WTC11 (cell line): ENCODE measurements around the gene LANCL2. TPM values are rescaled to one million over a fixed set of nuclear protein-coding genes. Genes with fewer than 3 reads are reported as not detected.
"Not testable (repeated sequence)": the region's sequence is repeated elsewhere in the genome, so short reads cannot be mapped to it uniquely, and the experiment has no call there.

Experiments used
- ATAC-seq: fragments of 200-7000 bp; cut with Tn5 transposase; 2 replicates; pipeline ENCODE4 v1.10.0; 2021; ENCODE audit warnings: mild to moderate bottlenecking, moderate library complexity
- CTCF ChIA-PET: fragments of 300-600 bp; sonication (Branson Sonifier 250); formaldehyde crosslinking; loops from one replicate; lab custom pipeline; 2021; ENCODE audit warnings: antibody characterized with exemption; lab: Charles Lee
- POLR2A ChIA-PET: fragments of 350-600 bp; sonication (Branson Sonifier 250); formaldehyde crosslinking; loops from one replicate; lab custom pipeline; 2021; ENCODE audit warnings: antibody characterized with exemption; lab: Charles Lee
- DNase-seq: peaks from one replicate; pipeline ENCODE4 v3.0.0; 2021; ENCODE audit warnings: low spot score
- H3K27ac Mint-ChIP-seq: 2 replicates; pipeline ENCODE4 v1.8.0; 2021; ENCODE audit warnings: mixed read lengths
- H3K27me3 Mint-ChIP-seq: 2 replicates; pipeline ENCODE4 v1.8.0; 2021; ENCODE audit warnings: low read depth, mild to moderate bottlenecking, moderate library complexity, mixed read lengths
- H3K36me3 Mint-ChIP-seq: 2 replicates; pipeline ENCODE4 v1.8.0; 2021; ENCODE audit warnings: mixed read lengths
- H3K4me1 Mint-ChIP-seq: 2 replicates; pipeline ENCODE4 v1.8.0; 2022; ENCODE audit warnings: mixed read lengths
- H3K4me3 Mint-ChIP-seq: 2 replicates; pipeline ENCODE4 v1.8.0; 2021; ENCODE audit warnings: mild to moderate bottlenecking, moderate library complexity, mixed read lengths
- H3K9me3 Mint-ChIP-seq: 2 replicates; pipeline ENCODE4 v1.8.0; 2021; ENCODE audit warnings: mixed read lengths
- ATF1 ChIP-seq: sonication (generic); formaldehyde crosslinking; IDR thresholded peaks from 2 replicates; pipeline ENCODE4 v1.8.1; 2023; ENCODE audit warnings: mild to moderate bottlenecking, moderate library complexity, missing genetic modification reagents
- GTF2I ChIP-seq: fragments of 250-450 bp; sonication (Bioruptor Pico); conservative IDR thresholded peaks from 2 replicates; pipeline ENCODE4 v1.4.0; 2021; ENCODE audit warnings: mild to moderate bottlenecking
- KAT7 ChIP-seq: sonication (generic); formaldehyde crosslinking; IDR thresholded peaks from 2 replicates; pipeline ENCODE4 v1.8.1; 2023; ENCODE audit warnings: missing genetic modification reagents, mild to moderate bottlenecking, borderline replicate concordance
- MXD4 ChIP-seq: fragments of 250-450 bp; sonication (Bioruptor Pico); IDR thresholded peaks from 2 replicates; pipeline ENCODE4 v1.8.0; 2021; ENCODE audit warnings: mild to moderate bottlenecking, moderate library complexity, borderline replicate concordance
- NFE2L1 ChIP-seq: sonication (generic); formaldehyde crosslinking; IDR thresholded peaks from 2 replicates; pipeline ENCODE4 v1.8.1; 2023; ENCODE audit warnings: missing genetic modification reagents
- TP53 ChIP-seq: sonication (generic); formaldehyde crosslinking; IDR thresholded peaks from 2 replicates; pipeline ENCODE4 v1.8.1; 2023; ENCODE audit warnings: mild to moderate bottlenecking, missing genetic modification reagents
- ZNF263 ChIP-seq: sonication (generic); formaldehyde crosslinking; IDR thresholded peaks from 2 replicates; pipeline ENCODE4 v1.8.1; 2022; ENCODE audit warnings: low read depth, mild to moderate bottlenecking, moderate library complexity, missing genetic modification reagents
- total RNA-seq: library from RNA; stranded (reverse); gene quantifications from 3 replicates; pipeline ENCODE4 v1.2.3, GENCODE V29; 2021
- TF ChIP-seq, protein P1 (sequence below): sonication (generic); formaldehyde crosslinking; IDR thresholded peaks from 2 replicates; pipeline ENCODE4 v1.8.1; 2023; ENCODE audit warnings: mild to moderate bottlenecking, missing genetic modification reagents
- TF ChIP-seq, protein P2 (sequence below): sonication (generic); formaldehyde crosslinking; IDR thresholded peaks from 2 replicates; pipeline ENCODE4 v1.8.0; 2023; ENCODE audit warnings: missing genetic modification reagents, mild to moderate bottlenecking, borderline replicate concordance
- TF ChIP-seq, protein P3 (sequence below): sonication (generic); formaldehyde crosslinking; IDR thresholded peaks from 2 replicates; pipeline ENCODE4 v1.8.1; 2022; ENCODE audit warnings: missing genetic modification reagents, borderline replicate concordance
- TF ChIP-seq, protein P4 (sequence below): fragments of 250-450 bp; sonication (Bioruptor Pico); IDR thresholded peaks from 2 replicates; pipeline ENCODE4 v1.9.0; 2021; ENCODE audit warnings: mild to moderate bottlenecking
- TF ChIP-seq, protein P5 (sequence below): fragments of 250-450 bp; sonication (Bioruptor Pico); IDR thresholded peaks from 2 replicates; pipeline ENCODE4 v2.1.2; 2022; ENCODE audit warnings: mild to moderate bottlenecking, moderate library complexity
- TF ChIP-seq, protein P6 (sequence below): fragments of 250-450 bp; sonication (Bioruptor Pico); conservative IDR thresholded peaks from 2 replicates; pipeline ENCODE4 v1.9.0; 2021; ENCODE audit warnings: mild to moderate bottlenecking

LANCL2 gene
- total RNA-seq, 1 experiment from 2014 or later = 13.2 TPM

DNA sequence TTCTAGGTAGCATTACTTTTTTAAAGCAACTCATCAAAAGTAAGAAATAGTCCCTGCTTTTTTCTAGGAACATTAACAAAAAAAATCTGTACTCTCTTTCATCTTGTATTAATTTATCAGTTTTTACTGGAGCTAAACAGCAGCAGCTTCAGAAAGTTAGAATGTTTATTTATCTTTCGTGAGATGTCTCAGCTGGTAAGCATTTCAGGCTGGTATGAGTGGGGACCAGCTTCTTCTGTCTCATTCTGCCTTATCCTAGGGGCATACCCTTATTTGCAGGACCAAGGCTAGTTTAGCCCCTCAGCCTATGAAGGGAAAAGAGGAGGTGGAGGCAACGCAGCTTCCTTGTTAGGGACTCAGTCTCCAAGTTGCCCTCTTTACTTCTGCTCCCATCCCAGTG, 35.1 kb downstream of the LANCL2 start (continued):
- TF ChIP-seq MXD4 (CRISPR knock-in tag) = no peak
- TF ChIP-seq, all 79 proteins: peak for 0

DNA sequence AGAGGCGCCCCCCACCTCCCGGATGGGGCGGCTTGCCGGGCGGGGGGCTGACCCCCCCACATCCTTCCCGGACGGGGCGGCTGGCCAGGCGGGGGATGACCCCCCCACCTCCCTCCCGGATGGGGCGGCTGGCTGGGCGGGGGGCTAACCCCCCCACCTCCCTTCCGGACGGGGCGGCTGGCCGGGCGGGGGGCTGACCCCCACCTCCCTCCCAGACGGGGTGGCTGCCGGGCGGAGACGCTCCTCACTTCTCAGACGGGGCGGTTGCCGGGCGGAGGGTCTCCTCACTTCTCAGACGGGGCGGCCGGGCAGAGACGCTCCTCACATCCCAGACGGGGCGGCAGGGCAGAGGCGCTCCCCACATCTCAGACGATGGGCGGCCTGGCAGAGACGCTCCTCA, 37.4 kb downstream of the LANCL2 start:
- H3K9me3 Mint-ChIP-seq = peaks cover 11% of the 10 kb centered on the region
- DNase-seq, H3K27ac Mint-ChIP-seq, CTCF ChIA-PET, ATAC-seq, H3K4me1 Mint-ChIP-seq, POLR2A ChIA-PET, H3K27me3 Mint-ChIP-seq, H3K4me3 Mint-ChIP-seq: not testable (repeated sequence)
- peaks cover 36% of the 10 kb centered on the region for H3K36me3 Mint-ChIP-seq

DNA sequence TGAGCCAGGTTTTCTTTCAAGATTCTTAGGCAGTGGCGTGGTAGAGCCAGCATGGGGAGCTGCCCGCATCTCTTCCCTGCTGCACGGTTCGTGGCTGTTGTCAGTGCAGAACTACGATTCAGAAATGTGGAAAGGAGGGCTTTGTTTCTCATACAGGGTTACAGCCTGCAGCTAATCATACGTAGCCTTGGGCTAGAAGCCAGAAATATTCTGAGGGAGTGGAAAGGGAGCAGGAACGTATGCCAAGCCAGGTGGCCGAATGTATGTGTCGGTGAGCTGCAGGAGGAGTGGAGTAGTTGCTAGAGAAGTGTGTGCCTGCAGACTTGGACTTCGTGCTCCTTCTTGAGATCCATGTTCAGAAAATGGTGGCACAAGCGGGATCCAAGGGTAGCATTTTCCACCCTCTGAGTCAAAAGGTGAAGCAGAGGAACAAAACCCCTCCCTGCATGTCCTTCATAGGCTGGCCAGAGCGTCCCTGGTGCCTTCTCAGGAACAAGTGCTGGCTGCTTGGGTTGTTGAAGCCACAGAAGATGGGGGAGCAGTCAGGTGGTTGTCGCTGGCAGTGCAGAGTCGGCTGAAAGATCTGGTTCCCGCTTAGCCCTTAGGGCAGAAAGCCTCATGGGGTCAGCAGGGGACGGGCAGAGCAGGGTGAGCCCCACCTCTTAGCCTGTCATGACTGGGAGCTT, 40.9 kb downstream of the LANCL2 start:
- H3K9me3 Mint-ChIP-seq = peaks cover 9% of the 10 kb centered on the region
- H3K27me3 Mint-ChIP-seq = no peaks in the 10 kb centered on the region
- ATAC-seq (no peak), DNase-seq (no peak)
- POLR2A ChIA-PET = no interaction called here
- CTCF ChIA-PET = no interaction called here
- H3K4me3 Mint-ChIP-seq = no peak overlapping the region
- no peak overlapping the region for H3K27ac Mint-ChIP-seq
- peaks cover 18% of the 10 kb centered on the region for H3K36me3 Mint-ChIP-seq
- TF ChIP-seq TP53 (CRISPR knock-in tag) (no peak), ATF1 (CRISPR knock-in tag) (no peak)
- TF ChIP-seq, protein P1, sequence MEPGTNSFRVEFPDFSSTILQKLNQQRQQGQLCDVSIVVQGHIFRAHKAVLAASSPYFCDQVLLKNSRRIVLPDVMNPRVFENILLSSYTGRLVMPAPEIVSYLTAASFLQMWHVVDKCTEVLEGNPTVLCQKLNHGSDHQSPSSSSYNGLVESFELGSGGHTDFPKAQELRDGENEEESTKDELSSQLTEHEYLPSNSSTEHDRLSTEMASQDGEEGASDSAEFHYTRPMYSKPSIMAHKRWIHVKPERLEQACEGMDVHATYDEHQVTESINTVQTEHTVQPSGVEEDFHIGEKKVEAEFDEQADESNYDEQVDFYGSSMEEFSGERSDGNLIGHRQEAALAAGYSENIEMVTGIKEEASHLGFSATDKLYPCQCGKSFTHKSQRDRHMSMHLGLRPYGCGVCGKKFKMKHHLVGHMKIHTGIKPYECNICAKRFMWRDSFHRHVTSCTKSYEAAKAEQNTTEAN (CRISPR knock-in tag) = no peak
- TF ChIP-seq, all 79 proteins: peak for 0
- H3K4me1 Mint-ChIP-seq = no peaks in the 10 kb centered on the region

DNA sequence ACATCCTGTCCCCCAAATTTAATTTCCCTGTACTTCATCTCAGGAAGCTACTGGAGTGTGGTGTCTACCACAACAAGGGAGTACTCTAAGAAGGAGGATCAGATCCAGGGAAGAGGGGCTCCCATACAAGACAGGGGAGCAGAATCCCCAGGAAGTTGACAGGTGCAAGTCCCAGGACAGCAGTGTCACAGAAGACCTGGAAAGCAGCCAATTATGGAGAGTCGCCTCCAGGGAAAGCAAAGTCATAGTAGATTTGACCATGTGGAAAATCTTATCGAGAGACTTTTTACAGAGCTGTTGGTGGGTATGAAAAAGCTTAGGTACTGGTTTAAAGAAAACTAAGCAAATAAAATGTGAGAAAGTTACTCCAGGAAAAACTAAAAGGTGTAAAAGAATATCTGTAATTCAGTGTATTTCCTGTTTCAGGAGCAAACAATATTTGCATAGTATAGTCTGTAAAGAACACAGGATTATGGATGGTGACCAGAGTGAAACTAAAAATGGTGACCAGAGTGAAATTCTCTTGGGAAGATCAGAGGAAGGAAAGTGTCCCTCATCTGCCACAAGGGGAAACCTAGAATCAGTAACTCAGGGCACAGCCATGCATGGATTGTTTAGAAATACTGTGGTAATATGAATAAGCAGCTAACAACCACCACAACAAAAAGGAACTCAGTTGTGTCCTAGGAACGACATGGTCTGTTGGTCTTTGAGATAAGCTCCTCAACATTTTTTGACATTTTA, 44.5 kb downstream of the LANCL2 start:
- H3K4me3 Mint-ChIP-seq = no peak overlapping the region
- TF ChIP-seq, protein P2, sequence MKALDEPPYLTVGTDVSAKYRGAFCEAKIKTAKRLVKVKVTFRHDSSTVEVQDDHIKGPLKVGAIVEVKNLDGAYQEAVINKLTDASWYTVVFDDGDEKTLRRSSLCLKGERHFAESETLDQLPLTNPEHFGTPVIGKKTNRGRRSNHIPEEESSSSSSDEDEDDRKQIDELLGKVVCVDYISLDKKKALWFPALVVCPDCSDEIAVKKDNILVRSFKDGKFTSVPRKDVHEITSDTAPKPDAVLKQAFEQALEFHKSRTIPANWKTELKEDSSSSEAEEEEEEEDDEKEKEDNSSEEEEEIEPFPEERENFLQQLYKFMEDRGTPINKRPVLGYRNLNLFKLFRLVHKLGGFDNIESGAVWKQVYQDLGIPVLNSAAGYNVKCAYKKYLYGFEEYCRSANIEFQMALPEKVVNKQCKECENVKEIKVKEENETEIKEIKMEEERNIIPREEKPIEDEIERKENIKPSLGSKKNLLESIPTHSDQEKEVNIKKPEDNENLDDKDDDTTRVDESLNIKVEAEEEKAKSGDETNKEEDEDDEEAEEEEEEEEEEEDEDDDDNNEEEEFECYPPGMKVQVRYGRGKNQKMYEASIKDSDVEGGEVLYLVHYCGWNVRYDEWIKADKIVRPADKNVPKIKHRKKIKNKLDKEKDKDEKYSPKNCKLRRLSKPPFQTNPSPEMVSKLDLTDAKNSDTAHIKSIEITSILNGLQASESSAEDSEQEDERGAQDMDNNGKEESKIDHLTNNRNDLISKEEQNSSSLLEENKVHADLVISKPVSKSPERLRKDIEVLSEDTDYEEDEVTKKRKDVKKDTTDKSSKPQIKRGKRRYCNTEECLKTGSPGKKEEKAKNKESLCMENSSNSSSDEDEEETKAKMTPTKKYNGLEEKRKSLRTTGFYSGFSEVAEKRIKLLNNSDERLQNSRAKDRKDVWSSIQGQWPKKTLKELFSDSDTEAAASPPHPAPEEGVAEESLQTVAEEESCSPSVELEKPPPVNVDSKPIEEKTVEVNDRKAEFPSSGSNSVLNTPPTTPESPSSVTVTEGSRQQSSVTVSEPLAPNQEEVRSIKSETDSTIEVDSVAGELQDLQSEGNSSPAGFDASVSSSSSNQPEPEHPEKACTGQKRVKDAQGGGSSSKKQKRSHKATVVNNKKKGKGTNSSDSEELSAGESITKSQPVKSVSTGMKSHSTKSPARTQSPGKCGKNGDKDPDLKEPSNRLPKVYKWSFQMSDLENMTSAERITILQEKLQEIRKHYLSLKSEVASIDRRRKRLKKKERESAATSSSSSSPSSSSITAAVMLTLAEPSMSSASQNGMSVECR = no peak
- TF ChIP-seq GTF2I (CRISPR knock-in tag) (no peak), KAT7 (CRISPR knock-in tag) (no peak), NFE2L1 (no peak), ZNF263 (CRISPR knock-in tag) (no peak)
- TF ChIP-seq, protein P3, sequence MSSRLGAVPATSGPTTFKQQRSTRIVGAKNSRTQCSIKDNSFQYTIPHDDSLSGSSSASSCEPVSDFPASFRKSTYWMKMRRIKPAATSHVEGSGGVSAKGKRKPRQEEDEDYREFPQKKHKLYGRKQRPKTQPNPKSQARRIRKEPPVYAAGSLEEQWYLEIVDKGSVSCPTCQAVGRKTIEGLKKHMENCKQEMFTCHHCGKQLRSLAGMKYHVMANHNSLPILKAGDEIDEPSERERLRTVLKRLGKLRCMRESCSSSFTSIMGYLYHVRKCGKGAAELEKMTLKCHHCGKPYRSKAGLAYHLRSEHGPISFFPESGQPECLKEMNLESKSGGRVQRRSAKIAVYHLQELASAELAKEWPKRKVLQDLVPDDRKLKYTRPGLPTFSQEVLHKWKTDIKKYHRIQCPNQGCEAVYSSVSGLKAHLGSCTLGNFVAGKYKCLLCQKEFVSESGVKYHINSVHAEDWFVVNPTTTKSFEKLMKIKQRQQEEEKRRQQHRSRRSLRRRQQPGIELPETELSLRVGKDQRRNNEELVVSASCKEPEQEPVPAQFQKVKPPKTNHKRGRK = no peak
- TF ChIP-seq, protein P4, sequence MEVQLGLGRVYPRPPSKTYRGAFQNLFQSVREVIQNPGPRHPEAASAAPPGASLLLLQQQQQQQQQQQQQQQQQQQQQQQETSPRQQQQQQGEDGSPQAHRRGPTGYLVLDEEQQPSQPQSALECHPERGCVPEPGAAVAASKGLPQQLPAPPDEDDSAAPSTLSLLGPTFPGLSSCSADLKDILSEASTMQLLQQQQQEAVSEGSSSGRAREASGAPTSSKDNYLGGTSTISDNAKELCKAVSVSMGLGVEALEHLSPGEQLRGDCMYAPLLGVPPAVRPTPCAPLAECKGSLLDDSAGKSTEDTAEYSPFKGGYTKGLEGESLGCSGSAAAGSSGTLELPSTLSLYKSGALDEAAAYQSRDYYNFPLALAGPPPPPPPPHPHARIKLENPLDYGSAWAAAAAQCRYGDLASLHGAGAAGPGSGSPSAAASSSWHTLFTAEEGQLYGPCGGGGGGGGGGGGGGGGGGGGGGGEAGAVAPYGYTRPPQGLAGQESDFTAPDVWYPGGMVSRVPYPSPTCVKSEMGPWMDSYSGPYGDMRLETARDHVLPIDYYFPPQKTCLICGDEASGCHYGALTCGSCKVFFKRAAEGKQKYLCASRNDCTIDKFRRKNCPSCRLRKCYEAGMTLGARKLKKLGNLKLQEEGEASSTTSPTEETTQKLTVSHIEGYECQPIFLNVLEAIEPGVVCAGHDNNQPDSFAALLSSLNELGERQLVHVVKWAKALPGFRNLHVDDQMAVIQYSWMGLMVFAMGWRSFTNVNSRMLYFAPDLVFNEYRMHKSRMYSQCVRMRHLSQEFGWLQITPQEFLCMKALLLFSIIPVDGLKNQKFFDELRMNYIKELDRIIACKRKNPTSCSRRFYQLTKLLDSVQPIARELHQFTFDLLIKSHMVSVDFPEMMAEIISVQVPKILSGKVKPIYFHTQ = no peak
- TF ChIP-seq, protein P5, sequence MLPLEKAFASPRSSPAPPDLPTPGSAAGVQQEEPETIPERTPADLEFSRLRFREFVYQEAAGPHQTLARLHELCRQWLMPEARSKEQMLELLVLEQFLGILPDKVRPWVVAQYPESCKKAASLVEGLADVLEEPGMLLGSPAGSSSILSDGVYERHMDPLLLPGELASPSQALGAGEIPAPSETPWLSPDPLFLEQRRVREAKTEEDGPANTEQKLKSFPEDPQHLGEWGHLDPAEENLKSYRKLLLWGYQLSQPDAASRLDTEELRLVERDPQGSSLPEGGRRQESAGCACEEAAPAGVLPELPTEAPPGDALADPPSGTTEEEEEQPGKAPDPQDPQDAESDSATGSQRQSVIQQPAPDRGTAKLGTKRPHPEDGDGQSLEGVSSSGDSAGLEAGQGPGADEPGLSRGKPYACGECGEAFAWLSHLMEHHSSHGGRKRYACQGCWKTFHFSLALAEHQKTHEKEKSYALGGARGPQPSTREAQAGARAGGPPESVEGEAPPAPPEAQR (CRISPR knock-in tag) = no peak
- TF ChIP-seq, protein P6, sequence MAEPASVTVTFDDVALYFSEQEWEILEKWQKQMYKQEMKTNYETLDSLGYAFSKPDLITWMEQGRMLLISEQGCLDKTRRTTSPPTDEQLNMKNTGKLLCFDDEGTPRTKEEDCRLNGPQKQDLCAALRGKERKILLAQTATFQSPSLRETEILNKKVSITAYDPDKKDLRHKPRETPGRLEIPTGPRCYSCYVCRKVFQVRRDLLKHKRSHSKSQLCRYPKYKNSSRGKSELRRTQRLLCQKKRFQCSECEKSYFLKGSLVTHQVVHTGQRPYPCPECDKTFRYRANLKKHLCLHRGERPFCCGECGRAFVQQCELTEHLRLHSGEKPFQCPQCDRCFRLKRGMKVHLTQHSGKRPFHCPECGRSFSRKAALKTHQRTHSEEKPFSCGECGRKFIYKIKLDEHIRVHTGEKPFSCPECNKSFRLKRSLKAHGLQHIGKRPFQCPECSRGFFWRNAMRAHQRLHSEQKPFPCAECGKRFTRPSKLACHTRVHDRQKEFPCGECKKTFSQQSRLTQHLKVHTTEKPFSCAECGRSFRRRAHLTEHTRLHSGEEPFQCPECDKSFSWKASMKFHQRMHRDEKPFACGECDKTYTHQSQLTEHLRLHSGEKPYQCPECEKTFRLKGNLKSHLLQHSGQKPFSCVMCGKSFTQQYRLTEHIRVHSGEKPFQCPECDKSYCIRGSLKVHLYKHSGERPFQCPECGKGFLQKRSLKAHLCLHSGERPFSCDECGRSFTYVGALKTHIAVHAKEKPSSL = no peak

More for the DNA sequence above, 44.5 kb downstream of the LANCL2 start:
- ChIA-PET CTCF (interaction anchor here (0.6 to 1.0 kb wide), 2 partner anchors 130 to 621 kb away, joined by 4 read pairs; no protein-coding TSS in a partner anchor), POLR2A (no interaction called here)
- Mint-ChIP-seq H3K36me3 (peaks cover 4% of the 10 kb centered on the region), H3K9me3 (no peaks in the 10 kb centered on the region), H3K27ac (no peak overlapping the region; the same call in 1 of the 2 replicates), H3K27me3 (no peaks in the 10 kb centered on the region), H3K4me1 (no peaks in the 10 kb centered on the region)
- ATAC-seq = no peak
- no peak for DNase-seq
